Germinal center (tissue), 1 donor: Measurements from ENCODE around the gene BMPR2.

ENCODE experiments used
- DNase-seq: peaks from one replicate; pipeline ENCODE4 v3.0.0; 2012; ENCODE audit warnings: mixed read lengths, low spot score

BMPR2 gene

DNA sequence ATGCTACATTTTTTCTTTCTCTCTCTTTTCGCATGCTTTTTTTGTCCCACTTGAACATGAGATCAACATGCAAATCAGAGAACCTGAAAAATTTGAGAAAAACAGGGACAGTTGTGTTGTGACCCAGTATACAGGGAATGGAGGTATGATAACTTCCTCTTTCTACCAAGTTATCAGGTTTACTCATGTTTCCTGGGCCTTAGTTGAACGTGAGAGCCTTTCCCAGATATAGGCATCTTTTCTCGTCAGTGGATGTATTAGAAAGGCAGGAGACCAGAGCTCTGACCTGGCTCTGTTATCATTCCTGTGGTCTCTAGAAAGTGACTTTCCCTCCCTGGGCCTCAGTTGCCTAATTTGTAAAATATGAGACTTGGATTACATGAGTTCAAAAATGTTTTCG is 228.6 kb downstream of the BMPR2 start:
- peak; percentile 14 for DNase-seq

DNA sequence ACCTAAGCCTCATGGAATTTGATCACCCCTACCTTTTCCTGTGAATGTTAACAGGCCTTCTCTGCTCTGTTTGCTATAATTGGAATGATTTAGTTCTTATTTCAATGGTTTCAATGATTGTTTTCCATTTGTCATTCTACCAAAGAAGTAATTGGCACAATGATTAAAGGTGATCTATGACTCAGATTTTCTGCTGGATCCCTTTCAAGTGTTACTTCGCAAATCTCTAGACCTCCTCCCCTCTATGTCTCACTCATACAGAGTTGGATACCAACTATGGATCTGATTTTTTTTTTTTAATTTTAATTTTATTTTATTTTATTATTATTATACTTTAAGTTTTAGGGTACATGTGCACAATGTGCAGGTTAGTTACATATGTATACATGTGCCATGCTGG is 229.0 kb downstream of the BMPR2 start:
- DNase-seq = no peak

DNA sequence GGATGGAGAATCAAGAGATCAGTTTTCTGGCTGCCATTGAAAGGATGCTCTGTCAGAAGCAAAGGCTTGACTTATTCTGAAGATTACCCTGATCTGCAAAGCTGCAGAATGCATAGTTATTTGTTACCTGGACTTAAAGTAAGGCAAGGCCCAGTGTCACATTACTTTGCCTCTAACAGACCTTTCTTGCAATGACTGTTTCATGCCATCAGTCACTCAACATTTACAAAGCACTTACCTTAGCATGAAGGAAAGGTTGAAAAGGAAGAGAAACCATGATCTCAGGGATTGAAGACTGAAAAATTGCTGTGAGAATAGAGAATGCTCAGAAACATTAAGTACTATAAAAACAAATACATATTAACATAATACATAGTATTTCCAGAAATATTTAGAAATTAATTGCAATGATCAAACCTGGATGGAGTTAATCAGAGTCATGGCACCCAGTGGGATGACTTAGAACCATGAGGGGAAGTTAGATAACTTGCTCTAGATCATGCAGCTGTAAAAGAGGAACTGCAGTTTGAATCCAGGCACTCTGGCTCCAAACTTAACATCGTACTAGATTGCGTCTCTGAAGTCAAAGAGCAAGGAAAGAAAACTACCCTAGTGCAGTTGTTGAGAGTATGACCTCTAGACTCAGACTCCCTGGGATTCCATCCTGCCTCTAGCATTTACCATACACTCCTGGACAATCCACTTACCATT is 232.2 kb downstream of the BMPR2 start:
- DNase-seq = peak; percentile 16

DNA sequence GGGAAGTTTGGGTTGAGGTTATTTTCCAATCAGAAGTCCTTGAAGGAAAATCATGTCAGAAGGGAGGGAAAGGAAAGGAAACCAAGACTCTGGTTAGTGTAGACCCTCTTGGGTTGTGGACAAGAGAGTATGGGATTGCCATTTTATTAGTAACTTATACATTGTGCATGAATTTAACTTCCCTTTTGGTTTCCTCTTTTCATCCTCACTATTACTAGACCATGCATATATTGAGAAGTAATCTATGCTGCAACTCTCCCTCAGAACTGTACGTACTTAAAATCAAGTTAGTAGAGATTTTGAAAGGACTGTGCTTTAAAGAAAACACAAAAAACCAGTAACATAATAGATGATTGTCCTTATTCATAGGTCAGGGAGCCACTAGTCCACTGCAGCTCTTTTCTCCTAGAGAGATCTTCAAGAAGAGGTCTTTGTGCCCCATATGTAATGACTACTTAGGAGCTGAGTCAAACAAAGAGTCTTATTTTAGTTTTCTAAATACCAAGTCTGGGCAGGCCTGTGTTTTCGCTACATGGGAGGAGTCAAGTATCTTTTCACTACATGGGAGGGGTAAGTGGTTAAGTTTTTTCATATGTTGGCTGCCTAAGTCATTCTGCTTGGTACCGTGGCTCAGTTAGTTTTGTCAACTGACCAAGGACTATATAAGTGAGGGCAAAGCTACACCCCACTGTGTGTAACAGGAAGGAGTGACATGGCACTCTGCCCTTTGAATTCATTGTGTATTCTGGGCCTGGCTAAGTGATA is 233.4 kb downstream of the BMPR2 start:
- no peak for DNase-seq

DNA sequence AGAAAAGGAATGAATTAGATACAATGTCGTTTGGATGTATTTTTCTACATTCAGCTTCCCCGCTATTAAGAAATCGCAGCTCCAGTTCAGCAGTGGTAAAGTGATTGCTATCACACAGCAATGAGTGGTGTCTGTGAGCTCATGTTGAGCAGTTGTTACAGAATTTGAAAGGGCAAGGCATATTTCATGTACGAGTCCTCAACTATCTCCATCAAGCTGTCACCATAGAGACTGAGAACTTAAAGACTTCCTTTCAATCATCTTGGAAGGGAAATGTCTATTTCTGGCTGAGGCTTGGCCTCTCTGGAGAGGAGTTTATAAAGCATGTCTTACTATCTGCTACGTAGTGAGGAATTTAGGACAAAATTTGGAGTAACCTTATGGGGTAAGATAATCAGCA is 234.3 kb downstream of the BMPR2 start:
- DNase-seq = no peak

DNA sequence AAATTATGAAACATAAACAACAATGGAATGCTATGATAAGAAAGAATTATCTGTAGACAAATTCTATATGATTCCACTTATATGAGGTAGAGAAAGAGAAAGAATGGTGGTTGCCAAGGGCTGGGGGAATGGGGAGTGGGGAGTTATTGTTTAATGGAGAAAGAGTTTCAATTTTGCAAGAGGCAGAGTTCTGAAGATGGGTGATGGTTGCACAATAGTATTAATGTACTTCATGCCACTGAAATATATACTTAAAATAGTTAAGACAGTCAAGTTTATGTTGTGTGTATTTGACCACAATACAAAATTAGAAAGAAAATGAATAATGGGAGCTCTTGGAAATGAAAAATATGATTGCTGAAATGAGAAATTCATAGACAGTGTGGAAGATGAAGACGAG is 236.0 kb downstream of the BMPR2 start:
- no peak for DNase-seq

DNA sequence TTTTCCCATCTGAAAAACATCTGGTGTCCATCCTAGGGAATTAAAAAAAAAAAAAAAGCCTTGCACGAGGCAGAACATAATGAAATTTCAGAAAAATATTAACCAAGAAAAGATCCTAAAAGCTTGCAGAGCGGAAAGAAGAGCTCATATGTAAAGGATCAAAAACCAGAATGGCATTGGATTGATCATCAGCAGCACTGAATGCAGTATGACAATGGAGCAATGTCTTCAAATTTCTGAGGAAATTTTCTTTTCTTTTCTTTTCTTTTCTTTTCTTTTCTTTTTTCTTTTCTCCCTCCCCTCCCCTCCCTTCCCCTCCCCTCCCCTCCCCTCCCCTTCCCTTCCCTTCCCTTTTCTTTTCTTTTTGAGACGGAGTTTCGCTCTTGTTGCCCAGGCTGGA is 237.4 kb downstream of the BMPR2 start:
- no peak for DNase-seq
